ENCODE results near the gene FAM216B.
A peak's percentile ranks its signal among the peaks of the same experiment; 100 is the strongest.

DNA sequence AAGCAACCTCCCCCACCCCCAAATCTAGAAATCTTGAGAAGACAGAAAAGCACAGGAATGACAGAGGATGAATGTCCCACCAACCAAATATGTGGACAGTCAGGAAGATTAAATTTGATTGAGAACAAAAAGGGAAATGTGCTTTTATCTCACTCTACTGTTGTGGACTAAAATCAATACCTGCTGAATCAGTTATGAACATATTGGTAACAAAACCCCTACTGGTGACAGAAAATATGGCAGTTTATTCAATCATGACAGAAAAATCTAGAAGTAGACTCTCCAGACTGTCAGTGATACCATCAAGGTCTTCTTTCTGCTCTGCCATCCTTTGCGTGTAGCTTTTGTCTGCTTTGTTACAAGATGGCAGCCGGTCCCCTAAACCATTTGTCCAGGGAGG is 35.2 kb downstream of the FAM216B start:
- peak in 1 of 6 experiments; percentile 3 for TF ChIP-seq CTCF (IDR thresholded peaks at IDR 0.05)
- no peak for TF ChIP-seq POLR2A (IDR thresholded peaks at IDR 0.05)

Data from Peyer's patch (tissue), 4 donors.